Fibroblast of pulmonary artery (primary cell): ENCODE results near the gene NRF1.

Experiments
- DNase-seq: peaks from one replicate; pipeline ENCODE4 v3.0.0-alpha.2; 2010; ENCODE audit warnings: low read depth
- H3K4me3 ChIP-seq: replicated peaks from 2 replicates; pipeline ENCODE4 v1.5.1; 2011; ENCODE audit warnings: low read depth, mild to moderate bottlenecking, control low read depth, low read length, moderate library complexity
- TF ChIP-seq, protein P1 (sequence below): IDR thresholded peaks from 2 replicates; pipeline ENCODE4 v1.5.1; 2011; ENCODE audit warnings: mild to moderate bottlenecking, control low read depth, low read length, inconsistent platforms; ENCODE audit errors: missing control alignments

Gene NRF1

GRCh38 chr7:129607471-129608120 is 3.9 kb upstream of the NRF1 start:
- H3K4me3 ChIP-seq: no peak overlapping the region
- peak; percentile 53 for DNase-seq
- TF ChIP-seq, protein P1, sequence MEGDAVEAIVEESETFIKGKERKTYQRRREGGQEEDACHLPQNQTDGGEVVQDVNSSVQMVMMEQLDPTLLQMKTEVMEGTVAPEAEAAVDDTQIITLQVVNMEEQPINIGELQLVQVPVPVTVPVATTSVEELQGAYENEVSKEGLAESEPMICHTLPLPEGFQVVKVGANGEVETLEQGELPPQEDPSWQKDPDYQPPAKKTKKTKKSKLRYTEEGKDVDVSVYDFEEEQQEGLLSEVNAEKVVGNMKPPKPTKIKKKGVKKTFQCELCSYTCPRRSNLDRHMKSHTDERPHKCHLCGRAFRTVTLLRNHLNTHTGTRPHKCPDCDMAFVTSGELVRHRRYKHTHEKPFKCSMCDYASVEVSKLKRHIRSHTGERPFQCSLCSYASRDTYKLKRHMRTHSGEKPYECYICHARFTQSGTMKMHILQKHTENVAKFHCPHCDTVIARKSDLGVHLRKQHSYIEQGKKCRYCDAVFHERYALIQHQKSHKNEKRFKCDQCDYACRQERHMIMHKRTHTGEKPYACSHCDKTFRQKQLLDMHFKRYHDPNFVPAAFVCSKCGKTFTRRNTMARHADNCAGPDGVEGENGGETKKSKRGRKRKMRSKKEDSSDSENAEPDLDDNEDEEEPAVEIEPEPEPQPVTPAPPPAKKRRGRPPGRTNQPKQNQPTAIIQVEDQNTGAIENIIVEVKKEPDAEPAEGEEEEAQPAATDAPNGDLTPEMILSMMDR: peak; percentile 69

- TF ChIP-seq, protein P1: no peak
- DNase-seq: no peak
- H3K4me3 ChIP-seq: no peak overlapping the region
Observed at GRCh38 chr7:129609666-129610065, 1.9 kb upstream of the NRF1 start.

DNA sequence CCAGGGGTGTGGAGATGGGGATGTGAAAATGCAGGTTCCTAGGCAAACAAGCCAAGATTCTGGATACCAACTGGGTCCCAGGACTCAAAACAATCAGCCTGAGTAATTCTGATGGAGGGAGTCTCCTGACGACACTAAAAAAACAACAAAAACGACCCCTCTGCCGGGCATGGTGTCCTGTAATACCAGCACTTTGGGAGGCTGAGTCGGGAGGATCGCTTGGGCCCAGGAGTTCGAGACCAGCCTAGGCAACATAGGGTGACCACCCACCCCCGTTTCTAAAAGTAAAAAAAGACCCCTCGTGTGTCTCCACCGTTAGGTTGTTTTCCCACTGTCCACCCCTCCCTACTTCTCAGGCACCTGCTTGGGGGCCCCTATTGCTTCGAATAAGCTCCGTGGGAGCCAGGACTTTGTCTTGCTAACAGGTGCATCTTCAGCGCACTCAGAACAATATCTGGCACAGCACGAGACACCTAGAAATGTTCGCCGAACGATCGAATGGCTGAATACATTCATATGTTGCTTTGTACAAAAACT is 743 bp upstream of the NRF1 start:
- peak overlapping the region; percentile 97 for H3K4me3 ChIP-seq
- TF ChIP-seq, protein P1: no peak
- no peak for DNase-seq

GRCh38 chr7:129612112-129613015 is 844 bp downstream of the NRF1 start:
- peak; percentile 57 for DNase-seq
- H3K4me3 ChIP-seq: peak overlapping the region; percentile 97
- TF ChIP-seq, protein P1: peak; percentile 73

GRCh38 chr7:129613016-129613337 is 1.5 kb downstream of the NRF1 start:
- no peak for DNase-seq
- TF ChIP-seq, protein P1: no peak

DNA sequence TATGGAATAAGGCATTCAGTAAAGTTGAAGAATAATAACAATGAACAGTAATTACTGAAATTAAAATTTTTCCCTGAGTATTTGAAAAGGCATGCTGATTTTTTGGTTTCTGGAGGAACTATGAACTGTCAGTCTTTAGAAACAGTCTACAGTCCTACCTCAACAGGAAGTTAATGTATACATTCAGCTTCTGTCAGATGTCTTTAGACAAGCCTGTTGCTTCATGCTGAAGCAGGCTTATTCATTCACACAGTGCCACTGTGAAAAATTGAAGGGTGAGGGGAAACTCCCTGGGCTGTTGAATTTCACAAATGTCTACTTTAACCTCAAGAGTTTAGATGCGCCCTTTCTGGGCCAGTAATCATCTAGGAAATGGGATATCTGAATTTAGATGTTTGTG is 3.5 kb downstream of the NRF1 start:
- H3K4me3 ChIP-seq: no peak overlapping the region
- TF ChIP-seq, protein P1: no peak
- DNase-seq: peak; percentile 38

More at GRCh38 chr7:129613016-129613337, 1.5 kb downstream of the NRF1 start:
- peak overlapping the region; percentile 97 for H3K4me3 ChIP-seq
